Measurements from ENCODE around the gene BNIP2. TPM values are rescaled to one million over a fixed set of nuclear protein-coding genes. Genes with fewer than 3 reads are reported as not detected.

The BNIP2 gene
- total and polyA plus RNA-seq, 2 of the 13 experiments (the other 11 are each of a cell fraction or from before 2014, with no cell fraction given), result 17.4 to 57.6 TPM

- TF ChIP-seq, protein P1, sequence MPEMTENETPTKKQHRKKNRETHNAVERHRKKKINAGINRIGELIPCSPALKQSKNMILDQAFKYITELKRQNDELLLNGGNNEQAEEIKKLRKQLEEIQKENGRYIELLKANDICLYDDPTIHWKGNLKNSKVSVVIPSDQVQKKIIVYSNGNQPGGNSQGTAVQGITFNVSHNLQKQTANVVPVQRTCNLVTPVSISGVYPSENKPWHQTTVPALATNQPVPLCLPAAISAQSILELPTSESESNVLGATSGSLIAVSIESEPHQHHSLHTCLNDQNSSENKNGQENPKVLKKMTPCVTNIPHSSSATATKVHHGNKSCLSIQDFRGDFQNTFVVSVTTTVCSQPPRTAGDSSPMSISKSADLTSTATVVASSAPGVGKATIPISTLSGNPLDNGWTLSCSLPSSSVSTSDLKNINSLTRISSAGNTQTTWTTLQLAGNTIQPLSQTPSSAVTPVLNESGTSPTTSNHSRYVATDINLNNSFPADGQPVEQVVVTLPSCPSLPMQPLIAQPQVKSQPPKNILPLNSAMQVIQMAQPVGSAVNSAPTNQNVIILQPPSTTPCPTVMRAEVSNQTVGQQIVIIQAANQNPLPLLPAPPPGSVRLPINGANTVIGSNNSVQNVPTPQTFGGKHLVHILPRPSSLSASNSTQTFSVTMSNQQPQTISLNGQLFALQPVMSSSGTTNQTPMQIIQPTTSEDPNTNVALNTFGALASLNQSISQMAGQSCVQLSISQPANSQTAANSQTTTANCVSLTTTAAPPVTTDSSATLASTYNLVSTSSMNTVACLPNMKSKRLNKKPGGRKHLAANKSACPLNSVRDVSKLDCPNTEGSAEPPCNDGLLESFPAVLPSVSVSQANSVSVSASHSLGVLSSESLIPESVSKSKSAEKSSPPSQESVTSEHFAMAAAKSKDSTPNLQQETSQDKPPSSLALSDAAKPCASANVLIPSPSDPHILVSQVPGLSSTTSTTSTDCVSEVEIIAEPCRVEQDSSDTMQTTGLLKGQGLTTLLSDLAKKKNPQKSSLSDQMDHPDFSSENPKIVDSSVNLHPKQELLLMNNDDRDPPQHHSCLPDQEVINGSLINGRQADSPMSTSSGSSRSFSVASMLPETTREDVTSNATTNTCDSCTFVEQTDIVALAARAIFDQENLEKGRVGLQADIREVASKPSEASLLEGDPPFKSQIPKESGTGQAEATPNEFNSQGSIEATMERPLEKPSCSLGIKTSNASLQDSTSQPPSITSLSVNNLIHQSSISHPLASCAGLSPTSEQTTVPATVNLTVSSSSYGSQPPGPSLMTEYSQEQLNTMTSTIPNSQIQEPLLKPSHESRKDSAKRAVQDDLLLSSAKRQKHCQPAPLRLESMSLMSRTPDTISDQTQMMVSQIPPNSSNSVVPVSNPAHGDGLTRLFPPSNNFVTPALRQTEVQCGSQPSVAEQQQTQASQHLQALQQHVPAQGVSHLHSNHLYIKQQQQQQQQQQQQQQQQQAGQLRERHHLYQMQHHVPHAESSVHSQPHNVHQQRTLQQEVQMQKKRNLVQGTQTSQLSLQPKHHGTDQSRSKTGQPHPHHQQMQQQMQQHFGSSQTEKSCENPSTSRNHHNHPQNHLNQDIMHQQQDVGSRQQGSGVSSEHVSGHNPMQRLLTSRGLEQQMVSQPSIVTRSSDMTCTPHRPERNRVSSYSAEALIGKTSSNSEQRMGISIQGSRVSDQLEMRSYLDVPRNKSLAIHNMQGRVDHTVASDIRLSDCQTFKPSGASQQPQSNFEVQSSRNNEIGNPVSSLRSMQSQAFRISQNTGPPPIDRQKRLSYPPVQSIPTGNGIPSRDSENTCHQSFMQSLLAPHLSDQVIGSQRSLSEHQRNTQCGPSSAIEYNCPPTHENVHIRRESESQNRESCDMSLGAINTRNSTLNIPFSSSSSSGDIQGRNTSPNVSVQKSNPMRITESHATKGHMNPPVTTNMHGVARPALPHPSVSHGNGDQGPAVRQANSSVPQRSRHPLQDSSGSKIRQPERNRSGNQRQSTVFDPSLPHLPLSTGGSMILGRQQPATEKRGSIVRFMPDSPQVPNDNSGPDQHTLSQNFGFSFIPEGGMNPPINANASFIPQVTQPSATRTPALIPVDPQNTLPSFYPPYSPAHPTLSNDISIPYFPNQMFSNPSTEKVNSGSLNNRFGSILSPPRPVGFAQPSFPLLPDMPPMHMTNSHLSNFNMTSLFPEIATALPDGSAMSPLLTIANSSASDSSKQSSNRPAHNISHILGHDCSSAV (CRISPR knock-in tag; IDR thresholded peaks at IDR 0.05; ENCODE audit: borderline replicate concordance), result no peak
- TF ChIP-seq ZNF253 (CRISPR knock-in tag; IDR thresholded peaks at IDR 0.05; ENCODE audit: borderline replicate concordance) (no peak), ZNF780A (CRISPR knock-in tag; IDR thresholded peaks at IDR 0.05) (0 out of 2 replicates have a peak, but pooled peaks have one; percentile 49), RFX1 (IDR thresholded peaks at IDR 0.05) (no peak), ZNF317 (CRISPR knock-in tag; IDR thresholded peaks at IDR 0.05) (no peak; the same call in 1 of the 2 replicates), MTERF4 (CRISPR knock-in tag; IDR thresholded peaks at IDR 0.05) (0 out of 2 replicates have a peak, but pooled peaks have one; percentile 51), SRSF9 (IDR thresholded peaks at IDR 0.05; ENCODE audit: borderline replicate concordance, insufficient read depth, low read depth, low read length, poor library complexity, severe bottlenecking) (no peak), HMGA1 (CRISPR knock-in tag; conservative IDR thresholded peaks at IDR 0.05) (no peak), KLF12 (CRISPR knock-in tag; IDR thresholded peaks at IDR 0.05; ENCODE audit: borderline replicate concordance) (peak; percentile 12; the same call in 1 of the 2 replicates), CENPT (CRISPR knock-in tag; IDR thresholded peaks at IDR 0.05; ENCODE audit: low read depth) (no peak), ZNF256 (CRISPR knock-in tag; conservative IDR thresholded peaks at IDR 0.05) (no peak), MLX (CRISPR knock-in tag; IDR thresholded peaks at IDR 0.05) (no peak), KDM2A (CRISPR knock-in tag; IDR thresholded peaks at IDR 0.05; ENCODE audit: borderline replicate concordance, low read depth) (peak; percentile 95), MYPOP (CRISPR knock-in tag; IDR thresholded peaks at IDR 0.05) (0 out of 2 replicates have a peak, but pooled peaks have one; percentile 4)
- TF ChIP-seq, protein P2, sequence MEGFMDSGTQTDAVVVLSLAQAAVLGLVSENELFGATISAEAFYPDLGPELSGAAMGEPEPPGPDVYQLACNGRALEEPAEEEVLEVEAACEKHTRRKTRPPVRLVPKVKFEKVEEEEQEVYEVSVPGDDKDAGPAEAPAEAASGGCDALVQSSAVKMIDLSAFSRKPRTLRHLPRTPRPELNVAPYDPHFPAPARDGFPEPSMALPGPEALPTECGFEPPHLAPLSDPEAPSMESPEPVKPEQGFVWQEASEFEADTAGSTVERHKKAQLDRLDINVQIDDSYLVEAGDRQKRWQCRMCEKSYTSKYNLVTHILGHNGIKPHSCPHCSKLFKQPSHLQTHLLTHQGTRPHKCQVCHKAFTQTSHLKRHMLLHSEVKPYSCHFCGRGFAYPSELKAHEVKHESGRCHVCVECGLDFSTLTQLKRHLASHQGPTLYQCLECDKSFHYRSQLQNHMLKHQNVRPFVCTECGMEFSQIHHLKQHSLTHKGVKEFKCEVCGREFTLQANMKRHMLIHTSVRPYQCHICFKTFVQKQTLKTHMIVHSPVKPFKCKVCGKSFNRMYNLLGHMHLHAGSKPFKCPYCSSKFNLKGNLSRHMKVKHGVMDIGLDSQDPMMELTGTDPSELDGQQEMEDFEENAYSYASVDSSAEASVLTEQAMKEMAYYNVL (CRISPR knock-in tag; IDR thresholded peaks at IDR 0.05; ENCODE audit: borderline replicate concordance), result no peak; the same call in 1 of the 2 replicates
These were observed at the start of gene BNIP2 (continued) for GRCh38 chr15:59688782-59689625.
